NCI-H82 (cell line): Measurements from ENCODE around the gene DUSP10.

ENCODE experiments used
- DNase-seq: peaks from one replicate; lab custom pipeline; 2025; lab: John Stamatoyannopoulos, UW

Gene DUSP10

DNA sequence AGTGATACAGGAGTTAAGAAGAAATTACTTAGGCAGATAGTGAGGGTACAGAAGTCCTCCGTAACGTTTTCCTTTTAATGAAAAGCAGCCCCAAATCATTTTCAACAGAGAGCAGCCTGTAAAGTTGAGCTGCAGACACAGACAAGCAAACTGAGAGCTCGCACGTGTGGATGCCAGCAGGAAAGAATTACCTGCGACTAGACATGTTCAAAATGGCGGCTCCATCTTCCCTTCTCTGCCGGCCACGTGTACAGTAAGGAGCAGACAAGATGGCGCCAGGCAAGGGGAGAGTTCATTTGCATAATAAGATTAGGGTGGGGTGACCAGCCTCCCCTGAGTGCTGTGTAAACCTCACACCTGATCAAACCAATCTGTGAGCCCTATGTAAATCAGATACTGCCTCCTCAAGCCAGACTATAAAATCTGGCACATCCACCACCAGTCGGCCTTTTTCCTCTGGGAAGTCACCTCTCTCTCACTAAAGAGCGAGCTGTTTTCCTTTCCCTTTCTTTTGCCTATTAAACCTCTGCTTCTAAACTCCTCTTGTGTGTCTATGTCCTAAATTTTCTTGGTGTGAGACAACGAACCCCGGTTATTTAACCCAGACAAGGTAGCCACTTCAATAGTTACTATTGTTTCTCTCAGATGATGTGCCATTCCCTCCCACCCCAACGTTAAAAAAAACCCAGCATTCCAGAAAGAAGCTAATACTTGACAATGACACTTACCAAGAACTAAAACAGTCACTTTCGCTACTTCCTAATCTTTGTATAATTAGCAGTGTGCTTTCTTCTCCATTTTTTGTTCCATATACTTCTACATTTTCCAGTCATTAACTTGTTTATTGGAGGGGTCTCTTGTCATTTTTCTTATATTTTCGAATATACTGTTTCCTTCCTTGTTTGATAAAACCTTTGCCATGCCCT lies 27.4 kb downstream of the DUSP10 start:
- DNase-seq = peak; percentile 91

DNA sequence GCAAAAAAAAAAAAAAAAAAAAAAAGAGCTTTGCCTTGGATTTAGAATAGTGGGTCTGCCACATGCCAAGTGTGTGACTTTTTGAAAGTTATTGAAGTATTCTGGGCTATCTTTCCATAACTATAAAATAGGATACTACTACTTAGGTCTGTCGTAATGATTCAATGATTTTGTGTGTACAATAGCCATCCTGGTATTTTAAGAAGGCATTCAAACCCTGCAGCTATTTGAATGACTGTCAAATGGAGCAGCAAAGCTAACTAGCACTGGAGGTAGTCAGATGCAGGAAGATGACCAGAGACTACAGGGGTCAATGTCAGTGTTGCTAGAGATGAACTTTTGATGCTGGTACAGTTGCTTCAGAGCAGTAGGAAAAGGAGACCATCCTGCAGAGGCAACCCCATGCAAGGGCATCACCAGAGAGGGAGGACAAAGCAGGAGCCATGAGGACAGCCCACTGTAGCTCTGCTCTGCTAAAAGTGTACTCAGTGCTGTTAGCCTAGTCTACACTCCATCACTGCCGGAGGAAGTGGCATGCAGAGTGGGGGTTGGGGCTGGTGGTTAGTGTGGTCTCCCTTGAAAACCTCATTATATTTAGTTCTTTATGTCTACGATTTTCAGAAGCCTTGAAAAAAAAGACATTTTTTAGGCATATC lies 29.0 kb downstream of the DUSP10 start:
- no peak for DNase-seq

DNA sequence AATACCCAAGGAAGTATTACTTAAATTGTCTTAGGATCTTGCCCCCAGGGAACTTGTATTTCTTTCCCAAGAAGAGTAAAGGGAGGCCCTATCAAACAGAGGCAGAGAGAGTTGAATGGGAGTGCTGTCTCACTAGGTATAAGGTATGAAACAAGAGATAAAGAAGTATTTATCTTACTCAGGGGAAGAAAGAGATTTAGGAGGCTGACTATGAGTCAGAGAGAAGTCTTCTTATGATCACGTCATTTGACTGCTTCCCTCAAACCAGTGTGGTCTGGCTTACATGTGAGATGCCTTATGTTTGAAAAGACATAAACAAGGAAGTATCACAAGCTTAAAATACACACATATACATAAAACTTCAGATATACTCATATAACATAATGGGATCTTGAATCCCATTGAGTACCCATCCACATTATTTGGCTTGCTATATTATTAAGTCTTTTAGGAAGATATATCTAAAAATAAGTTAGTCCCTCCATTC lies 29.6 kb downstream of the DUSP10 start:
- no peak for DNase-seq

- no peak for DNase-seq
Observed at GRCh38 chr1:221711656-221712055, 30.2 kb downstream of the DUSP10 start.

DNA sequence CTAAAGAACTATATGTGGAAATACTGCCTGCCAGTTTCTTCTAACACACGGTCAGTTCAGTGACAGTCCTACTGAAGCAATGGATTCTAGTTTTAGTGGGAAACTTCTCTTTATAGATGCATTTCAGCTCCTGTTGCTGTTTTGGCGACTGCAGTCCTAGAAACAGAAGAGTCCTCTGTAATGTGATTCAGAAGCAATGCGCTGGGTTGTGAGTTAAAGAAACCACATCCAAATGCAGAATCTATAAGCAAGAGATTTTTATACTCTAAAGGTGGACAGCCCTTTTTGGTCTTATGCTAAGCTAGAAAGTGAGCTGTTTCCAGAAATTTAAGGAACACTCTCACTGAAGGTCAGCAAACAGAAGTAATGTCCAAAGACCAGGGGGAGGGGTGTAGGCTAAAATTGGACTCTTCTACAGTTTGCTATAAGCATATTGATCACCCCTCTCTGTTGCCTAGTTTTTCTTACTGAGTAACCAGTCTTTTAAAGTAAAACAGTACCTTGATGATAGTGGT lies 30.8 kb downstream of the DUSP10 start:
- no peak for DNase-seq

DNA sequence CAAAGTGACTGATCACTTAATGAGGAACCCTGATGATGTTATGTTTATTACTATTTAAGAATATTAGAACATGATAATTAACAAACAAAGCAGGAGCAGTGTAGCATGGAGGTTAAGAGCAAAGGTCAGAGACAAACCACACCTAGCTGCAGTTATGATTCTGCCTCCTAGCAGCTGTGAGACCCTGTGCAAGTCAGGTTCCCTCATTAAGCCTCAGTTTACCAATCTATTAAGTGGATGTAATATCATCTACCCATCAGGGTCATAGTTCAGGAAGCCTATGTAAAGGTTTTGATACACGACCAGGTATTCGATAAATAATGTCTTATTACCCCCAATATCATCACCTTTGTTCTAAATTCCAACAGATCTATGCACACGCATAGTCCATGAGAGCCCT lies 32.0 kb downstream of the DUSP10 start:
- DNase-seq = no peak

GRCh38 chr1:221708987-221709386 lies 32.9 kb downstream of the DUSP10 start:
- DNase-seq = peak; percentile 29

DNA sequence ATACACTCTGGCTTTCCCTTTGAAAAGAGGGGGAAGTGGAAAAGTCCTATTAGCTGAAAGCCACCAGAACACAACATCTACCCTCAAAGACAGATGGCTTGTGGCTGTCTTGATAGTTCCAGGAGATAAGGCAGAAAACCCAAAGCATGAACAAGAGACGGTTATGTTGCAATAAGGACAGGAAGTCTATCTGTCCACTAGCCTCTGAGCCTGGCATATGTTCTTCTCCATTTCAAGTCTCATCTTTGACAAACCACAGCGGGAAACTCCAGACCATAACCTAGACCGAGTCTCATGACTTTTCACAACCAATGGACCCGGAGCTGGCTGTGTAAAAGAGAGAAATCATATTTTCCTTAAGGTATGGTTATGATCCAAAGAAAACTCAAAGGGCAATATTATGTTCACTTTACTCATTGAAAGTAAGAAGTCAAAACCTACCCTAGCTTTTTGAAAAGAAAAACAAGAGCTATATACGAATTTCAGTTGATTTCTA lies 33.8 kb downstream of the DUSP10 start:
- no peak for DNase-seq

DNA sequence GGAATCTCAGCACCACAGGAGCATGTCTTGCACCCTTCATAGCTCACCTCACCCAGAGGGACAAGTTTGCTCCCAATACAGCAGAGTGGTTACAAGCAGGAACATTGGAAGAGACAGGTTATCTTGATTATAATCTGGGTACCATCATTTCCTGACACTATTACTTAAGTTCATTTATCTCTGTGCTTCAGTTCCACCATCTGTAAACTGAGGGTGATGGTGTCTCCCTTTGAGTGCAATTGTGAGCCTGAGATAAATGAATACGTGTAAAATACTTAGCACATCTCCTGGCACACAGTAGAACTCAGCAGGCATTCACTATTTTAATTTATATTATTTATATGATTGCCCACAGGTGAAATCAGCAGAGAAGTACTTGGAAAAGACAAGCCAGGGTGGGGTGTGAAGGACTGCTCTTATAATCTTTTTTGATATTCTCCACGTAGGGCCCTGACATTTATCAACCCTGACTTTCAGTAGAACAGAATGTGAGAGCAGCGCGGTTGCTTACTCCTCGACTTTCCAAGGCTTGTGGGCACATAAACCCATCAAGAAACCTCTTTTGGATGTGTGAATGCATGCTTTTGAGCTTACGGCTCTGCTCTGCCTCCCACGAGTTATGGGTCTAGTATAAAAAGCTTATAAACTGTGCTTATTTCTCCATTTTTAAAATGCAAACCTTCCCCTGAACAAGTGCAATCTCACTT lies 34.9 kb downstream of the DUSP10 start:
- no peak for DNase-seq

GRCh38 chr1:221706191-221706590 lies 35.7 kb downstream of the DUSP10 start:
- DNase-seq = no peak

DNA sequence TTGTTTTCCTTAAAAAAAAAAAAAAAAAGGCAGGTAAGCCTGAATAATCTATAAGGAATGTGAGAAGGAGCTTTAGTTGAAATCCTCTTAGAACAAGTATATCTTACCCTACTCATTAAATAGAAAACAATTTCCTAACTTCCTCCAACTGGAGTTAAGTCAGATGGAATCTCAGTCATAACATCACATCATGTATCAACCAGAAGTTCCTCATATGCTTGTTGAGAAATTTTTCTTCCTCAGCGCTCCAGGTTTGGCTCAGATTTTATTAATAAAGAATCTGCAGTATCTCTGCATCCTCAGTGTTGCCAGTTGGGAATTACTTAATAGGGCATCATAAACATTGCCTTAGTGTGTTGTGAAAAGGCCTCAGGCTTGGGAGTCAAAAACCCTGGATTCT lies 37.6 kb downstream of the DUSP10 start:
- DNase-seq = peak; percentile 21

DNA sequence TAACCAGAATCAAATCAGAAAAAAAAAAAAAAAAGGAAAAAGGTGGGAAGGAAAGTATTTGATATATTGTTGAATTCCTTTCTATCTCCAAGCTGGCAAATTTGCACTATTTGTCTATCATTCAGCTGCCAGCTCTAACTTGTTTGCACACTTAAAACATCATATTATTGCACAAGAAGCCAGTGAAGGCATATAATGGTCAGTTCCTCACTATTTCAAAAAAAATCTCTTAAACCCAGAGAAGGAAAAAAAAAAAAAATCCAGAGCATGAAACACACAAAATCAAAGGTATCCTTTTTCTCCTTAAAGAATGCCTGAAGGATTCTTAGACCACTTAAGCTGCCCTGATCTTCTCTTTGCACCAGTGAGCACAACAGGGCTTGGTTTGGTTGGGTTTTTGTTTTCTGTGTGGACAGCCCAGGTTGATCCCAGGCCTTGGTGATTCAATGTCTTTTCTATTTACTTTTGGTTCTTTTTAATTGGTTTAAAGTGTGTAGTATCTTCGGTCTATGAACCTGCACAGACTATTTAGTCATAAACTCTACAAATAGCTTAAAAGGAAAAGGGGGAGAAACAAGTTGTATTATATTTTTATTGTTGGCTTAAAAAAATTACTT lies 40.2 kb downstream of the DUSP10 start:
- DNase-seq = peak; percentile 17

DNA sequence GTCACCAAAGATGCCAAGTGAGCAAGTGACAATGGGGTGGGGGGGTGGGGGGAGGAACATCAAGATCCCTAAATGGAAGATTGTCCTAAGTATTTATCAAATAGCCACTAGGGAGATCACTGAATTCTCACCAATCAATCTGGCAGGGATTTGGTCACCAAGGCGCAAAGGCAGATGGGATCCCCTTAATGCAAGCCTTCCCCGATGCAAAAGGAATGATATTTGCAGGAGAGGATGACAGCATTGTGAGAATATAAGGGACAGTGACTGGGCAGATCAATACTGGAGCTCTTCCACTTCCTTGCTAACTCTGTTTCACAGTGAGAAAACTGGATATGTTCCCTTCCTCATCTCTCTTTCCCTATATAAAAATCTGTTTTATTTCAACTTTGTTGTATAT lies 40.9 kb downstream of the DUSP10 start:
- peak; percentile 61 for DNase-seq

DNA sequence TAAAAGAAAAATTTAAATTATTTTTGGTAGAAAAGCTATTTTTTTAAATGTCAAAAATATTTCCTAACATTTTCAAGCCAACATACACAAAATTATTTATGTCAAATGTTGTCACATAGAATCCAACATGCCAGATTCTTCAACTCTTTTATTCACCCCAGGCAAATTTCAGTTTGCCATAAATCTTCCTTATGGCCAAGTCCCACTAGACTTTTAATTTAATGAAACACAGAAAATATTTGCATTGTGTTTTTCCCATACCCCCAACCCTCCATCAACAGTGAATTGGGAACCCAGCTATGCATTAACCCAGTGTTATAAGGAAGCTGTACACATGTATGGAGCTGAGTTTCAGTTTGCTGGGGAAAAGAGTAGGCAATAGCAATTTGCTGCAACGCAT lies 41.4 kb downstream of the DUSP10 start:
- DNase-seq = no peak

- no peak for DNase-seq
Observed at GRCh38 chr1:221699978-221700519, 41.8 kb downstream of the DUSP10 start.

DNA sequence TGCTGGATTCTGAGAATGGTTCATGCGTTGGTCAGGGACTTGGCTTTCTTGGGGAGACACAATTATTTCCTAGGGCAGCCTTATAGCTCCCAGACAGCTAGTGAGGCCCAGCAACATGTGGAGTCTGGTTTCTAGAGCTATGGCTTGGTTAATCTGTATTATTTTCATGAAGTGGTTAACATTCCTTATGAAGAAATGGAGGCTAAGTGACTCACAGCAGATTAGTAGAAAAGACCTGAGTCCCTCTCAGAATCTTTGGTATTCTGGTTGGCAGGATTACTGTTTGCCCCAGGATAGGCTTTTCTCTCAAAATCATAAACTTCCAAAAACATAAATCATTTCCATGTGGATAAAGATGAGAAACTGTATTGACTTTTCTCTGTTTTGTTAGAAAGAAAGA lies 42.3 kb downstream of the DUSP10 start:
- DNase-seq = peak; percentile 22

DNA sequence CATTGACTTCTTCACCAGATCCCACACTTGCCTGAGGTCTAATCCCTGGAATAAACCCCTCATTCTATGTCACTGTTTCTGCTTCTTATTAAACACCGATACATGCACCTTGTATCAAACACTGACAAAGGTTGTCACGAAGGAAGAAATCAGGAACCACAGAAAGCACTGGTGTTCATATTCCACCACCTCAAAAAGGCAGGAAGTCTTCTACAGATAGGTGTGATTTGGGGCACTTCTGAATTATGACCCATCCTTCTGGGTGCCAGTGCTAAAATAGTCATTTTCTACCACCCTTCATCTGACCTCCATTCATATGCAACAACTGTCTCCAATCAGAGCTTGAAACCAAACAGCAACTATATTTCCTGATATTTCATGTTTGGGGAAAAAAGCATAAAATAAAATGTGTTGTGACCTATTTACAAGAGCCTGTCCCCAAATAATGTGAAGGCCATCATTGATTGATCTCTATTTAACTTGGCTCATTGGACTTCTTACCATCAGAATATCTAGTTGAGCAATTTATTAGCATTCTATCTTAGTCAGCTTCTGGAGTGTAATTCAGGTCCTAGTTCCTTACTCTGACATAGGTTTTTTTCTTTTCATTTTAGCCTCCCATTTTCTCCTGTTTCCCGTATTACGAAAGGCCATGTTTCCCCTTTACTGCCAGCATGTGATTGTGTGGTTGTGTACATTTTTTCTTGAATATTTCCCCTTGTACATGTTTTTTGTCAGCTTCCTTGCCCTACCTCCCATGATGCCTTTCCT lies 43.1 kb downstream of the DUSP10 start:
- no peak for DNase-seq

- no peak for DNase-seq
Observed at GRCh38 chr1:221697923-221698425, 43.9 kb downstream of the DUSP10 start.

DNA sequence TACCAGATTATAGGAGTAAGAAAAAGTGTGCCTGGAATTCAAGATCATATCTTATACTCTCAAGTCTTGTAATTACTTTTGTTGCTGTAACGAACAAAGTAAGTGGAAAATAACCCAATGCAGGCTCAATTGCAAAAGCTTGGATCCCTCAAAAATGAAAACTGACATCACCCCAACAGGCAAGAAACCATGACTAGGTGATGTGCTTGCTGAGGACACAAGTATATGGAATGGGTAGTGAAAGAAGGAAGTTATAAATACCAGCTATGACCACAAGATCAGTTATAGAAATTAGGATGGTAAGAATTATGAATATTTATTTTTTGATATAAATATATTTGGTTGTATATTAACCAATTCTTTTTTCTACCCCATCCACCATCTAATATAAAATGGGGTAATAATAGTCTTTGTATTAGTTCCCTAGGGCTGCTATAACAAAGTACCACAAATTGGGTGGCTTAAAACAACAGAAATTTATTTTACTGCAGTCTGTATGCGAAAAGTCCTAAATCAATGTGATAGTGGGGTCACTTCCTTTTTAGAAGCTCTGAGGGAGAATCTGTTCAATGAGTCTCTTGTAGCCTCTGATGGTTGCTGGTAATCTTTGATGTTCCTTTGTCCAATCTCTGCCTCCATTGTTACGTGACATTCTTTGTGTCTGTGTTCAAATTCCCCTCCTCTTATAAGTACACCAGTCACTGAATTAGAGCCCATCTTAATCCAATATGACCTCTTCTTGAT lies 45.0 kb downstream of the DUSP10 start:
- DNase-seq = no peak

- DNase-seq = no peak
Observed at GRCh38 chr1:221696027-221696426, 45.9 kb downstream of the DUSP10 start.
